Astrocyte of the cerebellum (primary cell): ENCODE results near the gene GRID1.

ENCODE experiments used
- DNase-seq: peaks from one replicate; pipeline ENCODE4 v3.0.0-alpha.2; 2011; ENCODE audit warnings: low read depth
- H3K4me3 ChIP-seq: 2 replicates; pipeline ENCODE4 v1.5.1; 2011; ENCODE audit warnings: mild to moderate bottlenecking, low read depth, low read length, moderate library complexity
- CTCF ChIP-seq: IDR thresholded peaks from 2 replicates; pipeline ENCODE4 v1.5.1; 2012; ENCODE audit warnings: low read length, low read depth, moderate library complexity, mild to moderate bottlenecking; ENCODE audit errors: missing control alignments
- in situ Hi-C: cut with HindIII; loops from 2 replicates; pipeline ENCODE4 v1.10.0; 2017; ENCODE audit warnings: low sequenced_read_pairs

The GRID1 gene

GRCh38 chr10:85789125-85789524 lies 577.5 kb downstream of the GRID1 start:
- in situ Hi-C loops = no loop called here
- H3K4me3 ChIP-seq = no peak overlapping the region
- TF ChIP-seq CTCF = no peak
- DNase-seq = no peak

DNA sequence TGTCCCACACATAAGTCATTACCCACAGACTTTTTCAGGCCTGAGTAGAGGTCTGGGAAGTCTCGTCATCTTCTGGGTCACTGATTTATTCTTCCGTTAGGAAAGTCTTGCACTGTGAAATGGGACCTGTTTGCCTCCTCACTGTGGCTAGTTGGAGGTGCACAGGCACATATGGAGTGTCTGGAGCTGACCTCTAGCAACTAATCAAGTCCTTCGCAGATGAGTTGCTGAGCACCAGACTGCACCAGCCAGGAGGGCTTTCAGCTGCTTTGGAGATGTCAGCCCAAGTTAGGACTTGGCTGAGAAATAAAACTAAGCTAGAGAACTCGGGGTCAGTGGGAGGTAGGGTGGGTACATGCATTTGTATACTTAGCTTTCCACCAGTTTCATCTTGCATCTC lies 578.0 kb downstream of the GRID1 start:
- in situ Hi-C loops = no loop called here
- TF ChIP-seq CTCF = no peak
- no peak overlapping the region for H3K4me3 ChIP-seq
- no peak for DNase-seq

DNA sequence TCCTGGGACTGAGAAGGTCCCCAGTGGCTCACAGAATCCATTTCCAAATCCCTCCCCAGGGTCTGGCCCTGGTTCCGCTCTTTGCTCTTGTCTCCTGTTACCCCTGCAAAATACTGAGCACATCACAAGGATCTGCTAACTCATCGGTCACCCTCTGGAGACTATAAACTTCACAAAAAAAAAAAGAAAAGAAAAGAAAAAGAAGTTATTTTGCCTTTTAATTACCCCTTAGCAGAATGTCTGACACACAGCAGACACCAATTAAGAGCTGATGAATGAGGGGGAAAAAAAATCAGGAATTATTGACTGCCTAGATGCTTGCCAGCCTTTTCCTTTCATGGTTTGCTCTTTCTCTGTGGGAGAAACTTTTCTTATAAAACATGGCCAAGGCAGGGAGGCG lies 578.7 kb downstream of the GRID1 start:
- no peak for DNase-seq
- no peak for TF ChIP-seq CTCF
- H3K4me3 ChIP-seq = no peak overlapping the region
- in situ Hi-C loops = no loop called here

DNA sequence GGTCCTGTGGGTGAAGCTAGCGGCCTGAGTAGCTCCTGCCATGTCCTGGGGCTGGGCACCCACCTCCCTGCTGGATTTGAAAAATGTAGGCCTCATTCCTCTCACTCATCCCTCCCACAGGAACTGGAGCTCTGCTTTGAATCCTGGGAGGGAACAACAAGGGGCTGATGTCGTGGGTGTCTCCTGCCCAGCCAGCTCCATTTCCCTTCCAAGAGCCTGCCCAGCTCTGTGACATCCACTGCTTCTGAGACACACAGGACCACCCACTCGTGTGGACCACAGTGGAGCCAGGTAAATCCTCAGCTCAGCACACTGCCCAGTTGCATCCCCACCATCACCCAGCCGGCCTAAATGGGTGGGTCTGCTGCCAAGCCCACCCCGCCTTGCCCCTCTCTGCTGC lies 579.2 kb downstream of the GRID1 start:
- H3K4me3 ChIP-seq = no peak overlapping the region
- TF ChIP-seq CTCF = no peak
- in situ Hi-C loops = no loop called here
- DNase-seq = no peak

DNA sequence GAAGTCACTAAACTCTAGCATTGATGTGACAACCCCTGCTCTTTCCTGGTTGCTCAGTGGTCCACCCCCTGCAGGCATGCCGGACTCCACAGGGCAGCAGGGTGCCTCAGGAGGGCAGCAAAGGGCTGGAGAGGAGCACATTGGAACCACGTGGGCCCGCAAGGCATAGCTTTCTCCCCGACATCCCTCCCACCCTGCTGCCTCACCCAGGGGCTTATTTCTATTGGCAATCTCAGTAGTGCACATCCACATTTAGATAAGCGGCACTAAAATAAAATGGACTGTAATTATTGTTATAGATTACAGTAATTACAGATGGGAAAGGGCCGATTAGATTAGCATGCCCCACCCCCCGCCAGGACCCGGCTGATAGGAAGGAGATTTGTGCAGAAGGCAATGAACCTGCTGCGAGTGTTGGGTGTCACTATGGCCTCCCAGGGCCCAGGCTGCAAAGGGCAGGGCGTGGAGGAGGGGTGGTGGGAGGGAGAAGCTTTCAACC lies 580.1 kb downstream of the GRID1 start:
- in situ Hi-C loops = no loop called here
- DNase-seq = no peak
- TF ChIP-seq CTCF = no peak

DNA sequence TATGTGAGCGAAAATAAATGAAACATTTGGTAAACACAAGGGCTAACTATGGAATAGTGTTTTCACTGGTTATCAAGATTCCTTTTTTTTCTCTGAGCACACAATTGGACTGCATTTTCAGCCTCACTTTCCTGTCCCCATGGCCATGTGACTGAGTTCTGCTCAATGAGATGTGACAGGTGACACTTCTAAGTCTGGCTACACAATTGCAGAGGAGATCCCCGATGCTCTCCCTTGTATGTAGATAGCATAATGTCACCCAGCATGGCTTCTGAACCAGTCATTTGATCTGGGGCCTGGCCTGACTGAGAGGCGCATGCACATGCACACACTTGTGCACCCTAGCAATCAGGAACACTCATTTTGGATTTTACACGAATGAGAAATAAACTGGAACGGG lies 581.8 kb downstream of the GRID1 start:
- in situ Hi-C loops = no loop called here

More for the DNA sequence above, 580.1 kb downstream of the GRID1 start:
- H3K4me3 ChIP-seq = no peak overlapping the region

More for the DNA sequence above, 581.8 kb downstream of the GRID1 start:
- no peak for DNase-seq
- no peak for TF ChIP-seq CTCF
- H3K4me3 ChIP-seq = no peak overlapping the region
